Spleen (tissue), 7 donors: Measurements from ENCODE around the gene SMO.

Experiments
- CTCF ChIP-seq, 11 experiments: fragments of 200-600 bp in 7 of 11; fragments of 450-650 bp in 4 of 11; sonication (generic) in 4 of 11; IDR thresholded peaks in 8 of 11; conservative IDR thresholded peaks in 3 of 11; 1 replicate in 7 of 11; 2 replicates in 4 of 11; pipeline versions ENCODE4 v1.4.0 to v1.8.0; 2016 to 2021; ENCODE audit warnings: antibody characterized with exemption in 11 of 11, inconsistent platforms in 4 of 11, mild to moderate bottlenecking in 1 of 11
- POLR2A ChIP-seq, 3 donors: fragments of 450-650 bp; IDR thresholded peaks; one replicate each; pipeline ENCODE4 v1.5.1; 2017; ENCODE audit warnings: antibody characterized with exemption in 3 of 3, mild to moderate bottlenecking in 1 of 3
- POLR2AphosphoS5 ChIP-seq, 3 donors: sonication (generic); formaldehyde crosslinking; IDR thresholded peaks; one replicate each; pipeline ENCODE4 v1.5.1; 2017; ENCODE audit warnings: antibody characterized with exemption in 3 of 3
- donor health status: DM: no; HTN: no; CAD: no; lungs with moderate emphysema.
- donor health status: DM: no; HTN: no; CAD: no.
- donor health status: DM: no; HTN: no; CAD: no.

- TF ChIP-seq POLR2AphosphoS5 (IDR thresholded peaks at IDR 0.05): no peak
- no peak for TF ChIP-seq CTCF (IDR thresholded peaks at IDR 0.05 in 8 of 11, conservative IDR thresholded peaks at IDR 0.05 in 3 of 11)
- TF ChIP-seq POLR2A (IDR thresholded peaks at IDR 0.05): no peak
Observed at GRCh38 chr7:129160161-129160905, 28.1 kb upstream of the SMO start.
